ENCODE data around the gene RTP3. TPM values are rescaled to one million over a fixed set of nuclear protein-coding genes. Genes with fewer than 3 reads are reported as not detected.
A peak's percentile ranks its signal among the peaks of the same experiment; 100 is the strongest.

RTP3 gene
- total and polyA plus RNA-seq, 2 experiments from 2014 or later: 0.16 TPM; not detected in 1

DNA sequence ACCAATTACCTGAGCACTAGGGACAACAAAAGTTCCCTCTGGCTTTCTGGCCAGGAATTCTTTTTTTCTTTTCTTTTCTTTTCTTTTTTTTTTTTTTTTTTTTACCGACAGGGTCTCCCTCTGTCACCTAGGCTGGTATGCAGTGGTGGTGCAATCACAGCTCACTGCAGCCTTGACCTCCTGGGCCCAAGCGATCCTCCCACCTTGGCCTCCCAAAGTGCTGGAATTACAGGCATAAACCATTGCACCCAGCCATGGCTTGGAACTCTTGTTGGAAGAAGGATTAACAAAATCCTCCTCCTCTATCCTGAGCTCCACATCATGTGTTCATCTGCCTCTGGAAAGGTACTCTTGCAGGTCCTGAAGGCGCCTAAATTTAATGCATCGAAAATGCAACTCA lies 30.2 kb upstream of the RTP3 start:
- DNase-seq (ENCODE audit: low spot score): no peak
- Histone ChIP-seq H3K36me3 (ENCODE audit: insufficient read depth) (no peaks in the 10 kb centered on the region), H3K9me2 (ENCODE audit: insufficient read depth) (no peaks in the 10 kb centered on the region), H3K27me3 (ENCODE audit: insufficient read depth) (peaks cover 39% of the 10 kb centered on the region), H4K20me1 (replicated peaks; ENCODE audit: insufficient read depth) (no peaks in the 10 kb centered on the region), H3F3A (replicated peaks; ENCODE audit: low read depth) (no peaks in the 10 kb centered on the region), H3K4me3 (no peak overlapping the region), H2AFZ (0 out of 2 replicates have a peak overlapping the region, but pooled peaks have one; percentile 10), H3K4me2 (no peak overlapping the region), H3K4me1 (ENCODE audit: insufficient read depth) (peaks cover 6% of the 10 kb centered on the region; the same call in 1 of the 2 replicates), H3K27ac (ENCODE audit: low read depth) (no peak overlapping the region), H3K79me2 (replicated peaks; ENCODE audit: insufficient read depth) (no peaks in the 10 kb centered on the region)
- Mint-ChIP-seq H3K4me1 (peaks cover 2% of the 10 kb centered on the region), H3K27ac (no peak overlapping the region), H3K36me3 (ENCODE audit: low read depth) (no peaks in the 10 kb centered on the region), H3K27me3 (ENCODE audit: insufficient read depth, low read depth, poor library complexity) (peaks cover 22% of the 10 kb centered on the region), H3K9me3 (no peaks in the 10 kb centered on the region; the same call in 2 of the 3 replicates), H3K4me3 (no peak overlapping the region)
- ATAC-seq: no peak
- no peak for TF ChIP-seq JUNB (IDR thresholded peaks at IDR 0.05; ENCODE audit: unreplicated experiment)
- no peak for TF ChIP-seq STAT1 (IDR thresholded peaks at IDR 0.05; ENCODE audit: unreplicated experiment)

DNA sequence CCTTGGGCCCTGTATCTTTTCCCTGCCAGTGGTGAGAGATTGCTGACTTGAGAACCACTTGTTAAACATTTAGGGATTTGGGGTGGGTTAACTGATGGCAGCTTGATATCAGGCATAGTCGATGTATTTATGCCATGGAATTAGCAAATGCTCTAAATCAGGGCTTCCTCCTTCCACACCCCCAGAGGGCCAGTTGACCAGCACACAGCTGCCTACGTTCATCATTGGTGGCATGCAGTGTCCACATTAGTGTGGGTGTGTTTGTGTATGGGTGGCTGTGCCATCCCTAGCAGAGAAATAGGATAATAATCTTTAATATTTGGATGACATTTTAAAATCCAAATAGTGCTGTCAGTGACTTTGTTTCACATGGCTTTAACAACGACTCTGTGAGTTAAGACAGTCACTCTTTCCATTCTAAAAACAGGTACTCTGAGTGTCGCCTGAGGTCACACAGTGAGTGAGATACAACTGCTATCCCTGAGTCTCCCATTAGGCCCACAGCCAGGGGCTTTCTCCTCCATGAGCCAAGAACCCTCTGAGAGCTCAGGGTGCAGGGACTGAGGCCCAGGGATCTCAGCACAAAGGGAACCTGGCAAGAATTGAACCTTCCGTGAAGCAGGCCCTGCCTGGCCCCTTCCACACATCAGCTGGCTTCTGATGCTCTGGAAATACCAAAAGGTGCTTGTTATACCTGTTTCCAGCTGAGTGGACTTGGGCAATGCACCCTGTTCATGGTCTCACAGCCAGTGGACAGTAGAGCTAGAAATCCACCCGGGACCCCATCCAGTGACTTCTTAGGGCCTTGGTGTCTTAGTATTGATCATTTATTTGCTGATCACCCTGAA lies 28.8 kb upstream of the RTP3 start:
- no peak for ATAC-seq
- H3K27ac ChIP-seq (ENCODE audit: low read depth): no peak overlapping the region
- TF ChIP-seq EZH2phosphoT487 (IDR thresholded peaks at IDR 0.05; ENCODE audit: unreplicated experiment) (no peak), ZNF114 (CRISPR knock-in tag; IDR thresholded peaks at IDR 0.05) (no peak), NANOG (IDR thresholded peaks at IDR 0.05; ENCODE audit: borderline replicate concordance) (no peak), POLR2AphosphoS5 (IDR thresholded peaks at IDR 0.05; ENCODE audit: low read depth) (no peak), JUNB (IDR thresholded peaks at IDR 0.05; ENCODE audit: unreplicated experiment) (no peak), EZH2 (IDR thresholded peaks at IDR 0.05; ENCODE audit: low read depth, unreplicated experiment) (no peak), STAT1 (IDR thresholded peaks at IDR 0.05; ENCODE audit: unreplicated experiment) (no peak)
- TF ChIP-seq, protein P1, sequence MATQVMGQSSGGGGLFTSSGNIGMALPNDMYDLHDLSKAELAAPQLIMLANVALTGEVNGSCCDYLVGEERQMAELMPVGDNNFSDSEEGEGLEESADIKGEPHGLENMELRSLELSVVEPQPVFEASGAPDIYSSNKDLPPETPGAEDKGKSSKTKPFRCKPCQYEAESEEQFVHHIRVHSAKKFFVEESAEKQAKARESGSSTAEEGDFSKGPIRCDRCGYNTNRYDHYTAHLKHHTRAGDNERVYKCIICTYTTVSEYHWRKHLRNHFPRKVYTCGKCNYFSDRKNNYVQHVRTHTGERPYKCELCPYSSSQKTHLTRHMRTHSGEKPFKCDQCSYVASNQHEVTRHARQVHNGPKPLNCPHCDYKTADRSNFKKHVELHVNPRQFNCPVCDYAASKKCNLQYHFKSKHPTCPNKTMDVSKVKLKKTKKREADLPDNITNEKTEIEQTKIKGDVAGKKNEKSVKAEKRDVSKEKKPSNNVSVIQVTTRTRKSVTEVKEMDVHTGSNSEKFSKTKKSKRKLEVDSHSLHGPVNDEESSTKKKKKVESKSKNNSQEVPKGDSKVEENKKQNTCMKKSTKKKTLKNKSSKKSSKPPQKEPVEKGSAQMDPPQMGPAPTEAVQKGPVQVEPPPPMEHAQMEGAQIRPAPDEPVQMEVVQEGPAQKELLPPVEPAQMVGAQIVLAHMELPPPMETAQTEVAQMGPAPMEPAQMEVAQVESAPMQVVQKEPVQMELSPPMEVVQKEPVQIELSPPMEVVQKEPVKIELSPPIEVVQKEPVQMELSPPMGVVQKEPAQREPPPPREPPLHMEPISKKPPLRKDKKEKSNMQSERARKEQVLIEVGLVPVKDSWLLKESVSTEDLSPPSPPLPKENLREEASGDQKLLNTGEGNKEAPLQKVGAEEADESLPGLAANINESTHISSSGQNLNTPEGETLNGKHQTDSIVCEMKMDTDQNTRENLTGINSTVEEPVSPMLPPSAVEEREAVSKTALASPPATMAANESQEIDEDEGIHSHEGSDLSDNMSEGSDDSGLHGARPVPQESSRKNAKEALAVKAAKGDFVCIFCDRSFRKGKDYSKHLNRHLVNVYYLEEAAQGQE (IDR thresholded peaks at IDR 0.05; ENCODE audit: unreplicated experiment): no peak
- TF ChIP-seq, protein P2, sequence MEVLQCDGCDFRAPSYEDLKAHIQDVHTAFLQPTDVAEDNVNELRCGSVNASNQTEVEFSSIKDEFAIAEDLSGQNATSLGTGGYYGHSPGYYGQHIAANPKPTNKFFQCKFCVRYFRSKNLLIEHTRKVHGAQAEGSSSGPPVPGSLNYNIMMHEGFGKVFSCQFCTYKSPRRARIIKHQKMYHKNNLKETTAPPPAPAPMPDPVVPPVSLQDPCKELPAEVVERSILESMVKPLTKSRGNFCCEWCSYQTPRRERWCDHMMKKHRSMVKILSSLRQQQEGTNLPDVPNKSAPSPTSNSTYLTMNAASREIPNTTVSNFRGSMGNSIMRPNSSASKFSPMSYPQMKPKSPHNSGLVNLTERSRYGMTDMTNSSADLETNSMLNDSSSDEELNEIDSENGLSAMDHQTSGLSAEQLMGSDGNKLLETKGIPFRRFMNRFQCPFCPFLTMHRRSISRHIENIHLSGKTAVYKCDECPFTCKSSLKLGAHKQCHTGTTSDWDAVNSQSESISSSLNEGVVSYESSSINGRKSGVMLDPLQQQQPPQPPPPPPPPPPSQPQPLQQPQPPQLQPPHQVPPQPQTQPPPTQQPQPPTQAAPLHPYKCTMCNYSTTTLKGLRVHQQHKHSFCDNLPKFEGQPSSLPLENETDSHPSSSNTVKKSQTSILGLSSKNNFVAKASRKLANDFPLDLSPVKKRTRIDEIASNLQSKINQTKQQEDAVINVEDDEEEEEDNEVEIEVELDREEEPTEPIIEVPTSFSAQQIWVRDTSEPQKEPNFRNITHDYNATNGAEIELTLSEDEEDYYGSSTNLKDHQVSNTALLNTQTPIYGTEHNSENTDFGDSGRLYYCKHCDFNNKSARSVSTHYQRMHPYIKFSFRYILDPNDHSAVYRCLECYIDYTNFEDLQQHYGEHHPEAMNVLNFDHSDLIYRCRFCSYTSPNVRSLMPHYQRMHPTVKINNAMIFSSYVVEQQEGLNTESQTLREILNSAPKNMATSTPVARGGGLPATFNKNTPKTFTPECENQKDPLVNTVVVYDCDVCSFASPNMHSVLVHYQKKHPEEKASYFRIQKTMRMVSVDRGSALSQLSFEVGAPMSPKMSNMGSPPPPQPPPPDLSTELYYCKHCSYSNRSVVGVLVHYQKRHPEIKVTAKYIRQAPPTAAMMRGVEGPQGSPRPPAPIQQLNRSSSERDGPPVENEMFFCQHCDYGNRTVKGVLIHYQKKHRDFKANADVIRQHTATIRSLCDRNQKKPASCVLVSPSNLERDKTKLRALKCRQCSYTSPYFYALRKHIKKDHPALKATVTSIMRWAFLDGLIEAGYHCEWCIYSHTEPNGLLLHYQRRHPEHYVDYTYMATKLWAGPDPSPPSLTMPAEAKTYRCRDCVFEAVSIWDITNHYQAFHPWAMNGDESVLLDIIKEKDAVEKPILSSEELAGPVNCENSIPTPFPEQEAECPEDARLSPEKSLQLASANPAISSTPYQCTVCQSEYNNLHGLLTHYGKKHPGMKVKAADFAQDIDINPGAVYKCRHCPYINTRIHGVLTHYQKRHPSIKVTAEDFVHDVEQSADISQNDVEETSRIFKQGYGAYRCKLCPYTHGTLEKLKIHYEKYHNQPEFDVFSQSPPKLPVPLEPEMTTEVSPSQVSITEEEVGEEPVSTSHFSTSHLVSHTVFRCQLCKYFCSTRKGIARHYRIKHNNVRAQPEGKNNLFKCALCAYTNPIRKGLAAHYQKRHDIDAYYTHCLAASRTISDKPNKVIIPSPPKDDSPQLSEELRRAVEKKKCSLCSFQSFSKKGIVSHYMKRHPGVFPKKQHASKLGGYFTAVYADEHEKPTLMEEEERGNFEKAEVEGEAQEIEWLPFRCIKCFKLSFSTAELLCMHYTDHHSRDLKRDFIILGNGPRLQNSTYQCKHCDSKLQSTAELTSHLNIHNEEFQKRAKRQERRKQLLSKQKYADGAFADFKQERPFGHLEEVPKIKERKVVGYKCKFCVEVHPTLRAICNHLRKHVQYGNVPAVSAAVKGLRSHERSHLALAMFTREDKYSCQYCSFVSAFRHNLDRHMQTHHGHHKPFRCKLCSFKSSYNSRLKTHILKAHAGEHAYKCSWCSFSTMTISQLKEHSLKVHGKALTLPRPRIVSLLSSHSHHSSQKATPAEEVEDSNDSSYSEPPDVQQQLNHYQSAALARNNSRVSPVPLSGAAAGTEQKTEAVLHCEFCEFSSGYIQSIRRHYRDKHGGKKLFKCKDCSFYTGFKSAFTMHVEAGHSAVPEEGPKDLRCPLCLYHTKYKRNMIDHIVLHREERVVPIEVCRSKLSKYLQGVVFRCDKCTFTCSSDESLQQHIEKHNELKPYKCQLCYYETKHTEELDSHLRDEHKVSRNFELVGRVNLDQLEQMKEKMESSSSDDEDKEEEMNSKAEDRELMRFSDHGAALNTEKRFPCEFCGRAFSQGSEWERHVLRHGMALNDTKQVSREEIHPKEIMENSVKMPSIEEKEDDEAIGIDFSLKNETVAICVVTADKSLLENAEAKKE (CRISPR knock-in tag; IDR thresholded peaks at IDR 0.05): no peak
- TF ChIP-seq, protein P3, sequence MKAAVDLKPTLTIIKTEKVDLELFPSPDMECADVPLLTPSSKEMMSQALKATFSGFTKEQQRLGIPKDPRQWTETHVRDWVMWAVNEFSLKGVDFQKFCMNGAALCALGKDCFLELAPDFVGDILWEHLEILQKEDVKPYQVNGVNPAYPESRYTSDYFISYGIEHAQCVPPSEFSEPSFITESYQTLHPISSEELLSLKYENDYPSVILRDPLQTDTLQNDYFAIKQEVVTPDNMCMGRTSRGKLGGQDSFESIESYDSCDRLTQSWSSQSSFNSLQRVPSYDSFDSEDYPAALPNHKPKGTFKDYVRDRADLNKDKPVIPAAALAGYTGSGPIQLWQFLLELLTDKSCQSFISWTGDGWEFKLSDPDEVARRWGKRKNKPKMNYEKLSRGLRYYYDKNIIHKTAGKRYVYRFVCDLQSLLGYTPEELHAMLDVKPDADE (IDR thresholded peaks at IDR 0.05): no peak

More for the DNA sequence above, 28.8 kb upstream of the RTP3 start:
- Histone ChIP-seq H3F3A (replicated peaks; ENCODE audit: low read depth) (no peaks in the 10 kb centered on the region), H3K4me3 (no peak overlapping the region), H3K27me3 (ENCODE audit: insufficient read depth) (peaks cover 28% of the 10 kb centered on the region), H3K9me2 (ENCODE audit: insufficient read depth) (peaks cover 4% of the 10 kb centered on the region; the same call in 1 of the 2 replicates), H3K36me3 (ENCODE audit: insufficient read depth) (no peaks in the 10 kb centered on the region), H2AFZ (no peak overlapping the region), H3K4me2 (no peak overlapping the region), H4K20me1 (replicated peaks; ENCODE audit: insufficient read depth) (no peaks in the 10 kb centered on the region), H3K79me2 (replicated peaks; ENCODE audit: insufficient read depth) (no peaks in the 10 kb centered on the region), H3K4me1 (ENCODE audit: insufficient read depth) (peaks cover 6% of the 10 kb centered on the region; the same call in 1 of the 2 replicates)
- no peaks in the 10 kb centered on the region for H3K36me3 Mint-ChIP-seq (ENCODE audit: low read depth)
- no peak for DNase-seq (ENCODE audit: low spot score)
- peaks cover 2% of the 10 kb centered on the region for H3K4me1 Mint-ChIP-seq
- H3K4me3 Mint-ChIP-seq: no peak overlapping the region
- peaks cover 22% of the 10 kb centered on the region for H3K27me3 Mint-ChIP-seq (ENCODE audit: insufficient read depth, low read depth, poor library complexity)
- H3K27ac Mint-ChIP-seq: no peak overlapping the region
- H3K9me3 Mint-ChIP-seq: no peaks in the 10 kb centered on the region

All from GM23338 (cell line).